ENCODE results near the gene AGT.

DNA sequence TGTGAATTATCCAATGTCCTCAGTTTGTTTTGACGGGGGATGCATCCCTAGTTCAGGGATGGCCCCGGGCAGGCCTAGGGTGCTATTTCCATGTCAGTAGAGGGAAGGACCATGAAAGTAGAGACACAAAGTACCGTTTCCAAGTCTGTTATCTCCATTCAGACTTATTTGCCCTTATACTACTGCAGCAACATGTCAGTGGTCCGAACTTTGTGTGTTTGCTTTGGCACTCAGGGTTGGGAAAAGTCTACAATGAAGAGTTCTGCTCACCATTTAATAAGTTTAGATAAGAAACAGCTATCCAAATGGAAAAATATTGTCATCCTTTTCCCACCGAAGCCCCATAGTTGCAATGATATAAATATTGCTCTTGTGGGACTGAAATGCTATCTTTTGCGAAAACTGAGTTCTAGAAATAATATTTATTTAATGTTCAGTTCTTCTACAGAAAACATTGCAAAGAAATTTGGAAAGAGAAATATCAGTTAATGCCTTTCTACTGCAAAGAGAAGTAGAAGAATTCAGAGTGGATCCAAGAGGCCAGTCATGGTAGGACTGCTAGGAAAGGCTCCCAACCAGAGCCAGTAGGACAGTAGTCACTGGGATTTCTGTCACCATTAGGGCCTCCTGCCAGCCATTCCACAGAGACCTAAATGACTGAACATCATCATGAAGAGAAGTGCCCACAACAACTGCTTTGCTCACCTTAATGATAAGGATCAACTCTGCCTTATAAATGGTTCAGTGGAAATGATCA is 11.5 kb upstream of the AGT start:
- TF ChIP-seq, protein P1, sequence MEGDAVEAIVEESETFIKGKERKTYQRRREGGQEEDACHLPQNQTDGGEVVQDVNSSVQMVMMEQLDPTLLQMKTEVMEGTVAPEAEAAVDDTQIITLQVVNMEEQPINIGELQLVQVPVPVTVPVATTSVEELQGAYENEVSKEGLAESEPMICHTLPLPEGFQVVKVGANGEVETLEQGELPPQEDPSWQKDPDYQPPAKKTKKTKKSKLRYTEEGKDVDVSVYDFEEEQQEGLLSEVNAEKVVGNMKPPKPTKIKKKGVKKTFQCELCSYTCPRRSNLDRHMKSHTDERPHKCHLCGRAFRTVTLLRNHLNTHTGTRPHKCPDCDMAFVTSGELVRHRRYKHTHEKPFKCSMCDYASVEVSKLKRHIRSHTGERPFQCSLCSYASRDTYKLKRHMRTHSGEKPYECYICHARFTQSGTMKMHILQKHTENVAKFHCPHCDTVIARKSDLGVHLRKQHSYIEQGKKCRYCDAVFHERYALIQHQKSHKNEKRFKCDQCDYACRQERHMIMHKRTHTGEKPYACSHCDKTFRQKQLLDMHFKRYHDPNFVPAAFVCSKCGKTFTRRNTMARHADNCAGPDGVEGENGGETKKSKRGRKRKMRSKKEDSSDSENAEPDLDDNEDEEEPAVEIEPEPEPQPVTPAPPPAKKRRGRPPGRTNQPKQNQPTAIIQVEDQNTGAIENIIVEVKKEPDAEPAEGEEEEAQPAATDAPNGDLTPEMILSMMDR (IDR thresholded peaks at IDR 0.05): no peak
- no peak for TF ChIP-seq POLR2A (IDR thresholded peaks at IDR 0.05)

Measured in testis (tissue), 2 donors.